ENCODE measurements around the gene ADA.
"Not testable (repeated sequence)": the region's sequence is repeated elsewhere in the genome, so short reads cannot be mapped to it uniquely, and the experiment has no call there.

ADA gene

DNA sequence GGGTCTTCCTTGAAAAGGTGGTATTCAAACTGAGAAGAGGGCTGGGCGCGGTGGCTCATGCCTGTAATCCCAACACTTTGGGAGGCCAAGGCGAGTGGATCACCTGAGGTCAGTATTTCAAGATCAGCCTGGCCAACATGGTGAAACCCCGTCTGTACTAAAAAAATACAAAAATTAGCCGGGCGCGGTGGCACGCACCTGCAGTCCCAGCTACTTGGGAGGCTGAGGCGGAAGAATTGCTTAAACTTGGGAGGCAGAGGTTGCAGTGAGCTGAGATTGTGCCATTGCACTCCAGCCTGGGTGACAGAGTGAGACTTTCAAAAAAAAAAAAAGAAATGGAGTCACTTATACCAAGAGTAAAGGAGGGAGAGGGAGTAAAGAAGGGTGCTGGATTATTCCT is 63.2 kb downstream of the ADA start:
- not testable (repeated sequence) for H3K4me3 ChIP-seq (ENCODE audit: low read depth, low read length); DNase-seq (ENCODE audit: low read depth)

DNA sequence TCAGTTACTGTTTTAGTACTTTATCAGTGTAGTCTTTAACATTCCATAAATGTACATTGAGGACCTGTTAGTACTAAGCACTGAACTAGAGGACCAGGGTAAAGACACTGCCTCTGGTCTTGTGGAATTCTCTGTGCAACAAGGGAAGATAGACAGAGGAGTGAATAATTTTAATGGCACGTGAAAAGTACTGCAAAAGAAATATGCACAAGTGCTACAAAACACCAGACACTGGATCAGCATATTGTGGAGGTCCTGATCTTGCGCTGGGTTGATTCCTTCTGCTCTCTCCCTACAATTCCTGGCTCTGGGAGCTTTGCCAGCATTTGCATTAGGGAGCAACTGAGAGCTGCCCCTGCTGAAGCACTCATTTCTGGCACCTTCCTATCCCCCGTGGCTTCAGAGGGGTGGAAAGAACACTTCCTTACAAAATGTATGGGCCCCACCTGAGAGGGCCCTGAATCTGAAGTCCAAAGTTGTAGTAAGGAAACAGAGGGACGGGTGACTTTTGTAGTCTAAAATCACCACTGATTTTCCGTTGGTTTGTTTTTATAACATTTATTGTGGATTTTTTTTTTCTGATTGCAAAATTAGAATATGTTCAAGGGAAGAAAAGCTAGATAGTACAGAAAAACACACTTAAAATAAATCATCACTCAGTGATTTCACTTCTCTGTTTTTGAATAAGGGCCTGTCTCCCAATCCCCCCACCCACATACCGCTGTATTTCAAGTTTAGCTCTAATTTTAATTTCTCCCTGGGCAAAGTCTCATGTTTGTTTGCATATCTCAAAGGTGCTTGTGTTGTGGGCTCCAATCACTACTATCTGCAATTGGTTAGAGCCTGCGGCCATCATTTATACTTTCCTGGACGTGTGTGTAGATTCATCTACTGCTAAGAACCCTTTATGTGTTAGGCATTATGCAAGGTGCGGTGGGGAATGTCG is 64.2 kb downstream of the ADA start:
- no peak overlapping the region for H3K4me3 ChIP-seq (ENCODE audit: low read depth, low read length)
- DNase-seq (ENCODE audit: low read depth) = no peak

DNA sequence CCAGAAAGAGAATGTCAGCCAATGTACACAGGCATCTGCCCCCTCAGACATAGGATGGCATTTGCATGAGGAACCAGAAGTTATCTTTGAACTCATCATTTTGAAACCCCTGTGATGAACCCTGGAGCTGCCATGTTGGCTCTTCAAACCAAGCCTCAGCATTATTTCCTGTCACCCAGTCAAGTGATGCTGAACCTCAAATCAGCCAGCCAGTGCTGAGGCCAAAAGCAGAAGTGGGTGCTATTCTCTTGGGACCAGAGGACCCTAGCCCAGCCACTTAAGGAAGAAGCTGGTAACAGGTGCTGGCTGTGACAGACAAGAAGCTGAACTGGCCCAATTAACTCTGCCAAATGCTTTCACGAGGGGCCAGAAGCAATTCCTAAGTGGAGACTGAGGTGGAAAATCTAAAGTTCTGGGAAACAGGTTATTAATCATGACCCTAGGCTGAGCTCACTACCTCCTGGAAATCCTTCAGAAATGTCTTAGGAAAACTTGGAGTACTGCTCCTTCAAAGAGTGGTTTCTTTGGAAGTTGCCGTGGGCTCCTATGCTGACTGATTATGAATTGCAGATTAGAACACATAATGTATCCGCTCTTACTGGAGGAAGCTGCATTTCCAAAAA is 65.1 kb downstream of the ADA start:
- no peak for DNase-seq (ENCODE audit: low read depth)
- H3K4me3 ChIP-seq (ENCODE audit: low read depth, low read length) = no peak overlapping the region

DNA sequence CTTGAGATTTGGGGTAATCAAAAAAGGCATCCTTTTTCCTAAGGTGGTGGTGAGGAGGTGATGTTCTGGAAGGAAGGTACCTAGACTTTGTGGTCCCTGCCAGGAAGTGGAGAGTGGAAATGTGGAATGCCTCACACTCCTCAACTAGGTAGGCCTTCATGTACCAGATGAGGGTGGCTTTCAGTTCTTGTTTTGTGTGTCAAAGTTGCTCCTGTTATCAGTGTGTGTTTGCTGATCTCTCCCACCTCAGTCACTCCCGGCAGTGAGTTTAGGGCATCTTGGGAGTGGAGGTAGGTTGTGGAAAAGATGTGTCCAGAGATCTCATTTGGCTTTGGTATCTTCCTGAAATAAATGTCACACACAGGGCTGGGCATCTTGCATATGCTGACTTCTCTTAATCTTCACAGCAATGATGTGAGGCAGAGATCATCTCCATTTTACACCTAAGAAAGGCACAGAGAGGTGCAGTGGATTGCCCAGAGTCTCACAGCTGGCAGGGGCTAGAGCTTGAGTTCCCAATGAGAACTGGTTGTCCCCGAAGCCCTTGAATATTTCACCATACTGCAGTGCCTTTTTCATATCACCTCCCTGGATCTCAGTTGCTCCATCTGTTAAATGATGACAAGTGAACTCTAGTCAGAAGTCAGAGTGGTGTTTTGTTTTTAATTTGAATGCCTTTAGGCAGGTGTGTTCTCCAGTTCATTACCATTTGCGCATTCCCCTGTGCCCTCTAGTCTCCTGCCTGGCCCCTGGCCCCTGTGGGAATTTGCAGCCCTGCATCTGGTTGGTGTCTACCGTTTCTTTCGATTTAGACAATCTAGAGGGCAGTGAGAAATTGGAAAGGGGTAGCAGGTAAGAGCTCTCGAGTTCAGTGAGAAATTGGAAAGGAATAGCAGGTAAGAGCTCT is 66.2 kb downstream of the ADA start:
- DNase-seq (ENCODE audit: low read depth) = no peak
- no peak overlapping the region for H3K4me3 ChIP-seq (ENCODE audit: low read depth, low read length)

DNA sequence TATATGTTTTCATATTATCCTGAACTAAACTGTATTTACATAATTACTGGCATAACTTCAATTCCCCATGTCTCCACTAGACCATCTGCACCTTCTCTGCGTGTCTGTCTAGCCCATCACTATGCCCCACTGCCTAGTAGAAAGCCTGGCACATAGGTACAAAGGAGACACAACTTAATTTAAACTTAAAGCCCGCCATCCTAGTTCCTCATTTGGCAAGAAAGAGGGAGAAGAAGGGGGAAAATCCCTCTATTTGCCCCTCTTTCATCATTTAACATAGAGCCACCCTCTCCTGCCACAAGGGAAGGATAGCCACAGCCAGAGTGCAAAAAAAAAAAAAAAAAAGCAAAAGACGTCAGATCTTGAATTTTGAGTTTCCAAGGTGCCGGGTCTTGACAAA is 67.3 kb downstream of the ADA start:
- H3K4me3 ChIP-seq (ENCODE audit: low read depth, low read length) = peak overlapping the region; percentile 59
- DNase-seq (ENCODE audit: low read depth) = no peak

DNA sequence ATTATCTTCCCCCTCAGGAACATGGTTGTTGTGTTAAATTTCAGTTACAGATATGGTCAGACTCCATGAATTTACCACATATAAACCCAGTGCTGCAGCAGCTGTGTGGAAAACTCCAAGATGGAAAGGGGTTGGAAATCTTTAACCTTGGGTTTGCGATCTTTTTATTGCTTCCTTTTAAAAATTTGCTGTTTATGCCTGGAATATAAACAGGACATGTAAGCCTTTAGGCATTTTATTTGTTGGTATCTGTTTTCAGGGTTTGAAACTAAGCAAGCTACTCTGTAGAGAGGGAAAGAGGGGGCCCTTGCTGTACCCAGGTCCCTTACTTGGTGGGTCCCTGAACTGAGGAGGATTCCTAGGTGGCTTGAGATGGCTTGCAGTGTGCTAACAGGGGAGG is 68.3 kb downstream of the ADA start:
- no peak for DNase-seq (ENCODE audit: low read depth)
- H3K4me3 ChIP-seq (ENCODE audit: low read depth, low read length) = peak overlapping the region; percentile 59

DNA sequence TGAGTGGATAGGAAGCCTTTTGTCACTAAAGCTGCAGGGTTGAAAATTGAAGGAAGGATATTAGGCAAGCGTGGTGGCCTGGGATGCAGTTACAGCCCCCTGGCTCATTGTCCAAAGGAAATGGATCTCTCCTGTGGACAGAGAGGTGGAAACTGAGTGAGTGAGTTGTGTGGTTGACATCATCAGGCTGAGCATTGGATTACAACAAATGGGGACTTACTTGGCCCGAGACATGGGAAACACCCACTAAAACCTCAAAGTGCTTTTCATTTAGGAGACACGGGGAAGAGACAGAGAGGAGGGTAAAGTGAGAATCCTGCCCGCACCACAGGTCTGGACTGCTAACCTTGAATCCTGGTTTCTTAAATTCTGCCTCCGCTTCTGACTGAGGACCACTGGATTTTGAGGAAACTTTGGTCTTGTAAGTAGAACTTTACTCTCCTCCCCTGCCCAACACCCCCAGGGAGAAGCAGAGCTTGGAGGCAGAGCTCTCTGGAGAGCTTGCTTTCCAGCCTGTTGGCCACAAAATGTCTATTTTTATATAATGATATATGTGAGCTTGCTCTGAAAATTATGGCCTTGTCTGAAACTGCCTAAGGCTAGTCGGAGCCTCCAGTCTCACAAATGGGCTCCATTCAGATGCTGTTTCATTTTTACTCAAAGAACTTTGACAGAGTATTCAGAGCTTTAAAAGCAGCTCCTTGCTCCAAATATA is 69.0 kb downstream of the ADA start, which contains the start of gene PKIG:
PKIG (plus strand) TSS at position 269 of the 715 bp plus-strand sequence. CDS start 31,978 bp downstream, outside the sequence.
- peak; percentile 86 for DNase-seq (ENCODE audit: low read depth)
- H3K4me3 ChIP-seq (ENCODE audit: low read depth, low read length) = peak within 1 kb of the TSS; percentile 59

DNA sequence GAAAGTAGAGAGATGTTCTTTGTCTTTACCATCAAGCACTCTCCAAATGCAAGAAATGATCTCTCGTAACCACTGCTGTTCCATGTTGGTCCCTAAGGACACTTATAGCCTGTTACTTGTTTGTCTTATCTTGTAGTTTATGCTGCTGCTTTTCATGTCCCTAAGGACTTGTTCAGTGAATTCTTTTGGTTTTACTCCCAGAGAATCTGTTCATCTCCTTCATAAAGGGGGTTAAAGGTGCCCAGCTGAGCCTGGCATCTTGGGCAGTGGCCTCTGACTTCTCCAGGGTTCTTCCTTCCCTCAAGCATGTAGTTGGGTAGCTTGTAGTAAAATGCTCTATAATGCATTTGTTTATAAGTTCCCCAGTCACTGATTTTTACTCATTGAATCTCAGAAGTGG is 70.0 kb downstream of the ADA start:
- no peak overlapping the region for H3K4me3 ChIP-seq (ENCODE audit: low read depth, low read length)
- DNase-seq (ENCODE audit: low read depth) = no peak

DNA sequence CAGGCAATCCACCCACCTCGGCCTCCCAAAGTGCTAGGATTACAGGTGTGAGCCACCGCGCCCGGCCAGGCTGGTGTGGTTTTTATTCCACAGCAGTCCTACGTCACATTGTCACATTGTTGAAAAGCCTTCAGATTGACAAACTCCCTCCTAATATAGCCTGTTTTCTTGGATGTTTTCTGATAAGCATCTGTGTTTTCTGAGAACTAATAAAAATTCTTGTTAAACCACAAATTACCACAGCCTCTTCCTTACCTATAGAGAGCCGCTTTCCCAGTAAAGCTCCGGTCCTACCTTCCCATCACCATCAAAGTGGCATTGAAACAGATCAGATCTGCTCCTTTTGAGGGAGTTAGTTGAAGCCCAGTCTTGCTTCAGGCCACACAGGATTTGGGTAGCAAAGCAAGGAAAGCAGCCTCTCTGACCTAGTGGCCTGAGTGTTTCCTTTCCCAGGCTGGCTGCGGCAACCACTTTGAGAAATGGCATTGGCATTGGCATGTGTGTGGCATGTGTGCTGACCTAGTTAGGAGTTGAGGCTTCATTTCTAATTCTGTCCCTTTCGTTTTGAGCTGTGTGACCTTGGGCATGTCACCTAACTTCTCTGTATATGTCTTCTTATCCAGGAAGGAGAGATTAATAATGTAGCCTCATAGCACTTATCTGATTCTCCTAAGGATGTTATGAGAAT is 70.8 kb downstream of the ADA start:
- DNase-seq (ENCODE audit: low read depth) = no peak
- no peak overlapping the region for H3K4me3 ChIP-seq (ENCODE audit: low read depth, low read length)

DNA sequence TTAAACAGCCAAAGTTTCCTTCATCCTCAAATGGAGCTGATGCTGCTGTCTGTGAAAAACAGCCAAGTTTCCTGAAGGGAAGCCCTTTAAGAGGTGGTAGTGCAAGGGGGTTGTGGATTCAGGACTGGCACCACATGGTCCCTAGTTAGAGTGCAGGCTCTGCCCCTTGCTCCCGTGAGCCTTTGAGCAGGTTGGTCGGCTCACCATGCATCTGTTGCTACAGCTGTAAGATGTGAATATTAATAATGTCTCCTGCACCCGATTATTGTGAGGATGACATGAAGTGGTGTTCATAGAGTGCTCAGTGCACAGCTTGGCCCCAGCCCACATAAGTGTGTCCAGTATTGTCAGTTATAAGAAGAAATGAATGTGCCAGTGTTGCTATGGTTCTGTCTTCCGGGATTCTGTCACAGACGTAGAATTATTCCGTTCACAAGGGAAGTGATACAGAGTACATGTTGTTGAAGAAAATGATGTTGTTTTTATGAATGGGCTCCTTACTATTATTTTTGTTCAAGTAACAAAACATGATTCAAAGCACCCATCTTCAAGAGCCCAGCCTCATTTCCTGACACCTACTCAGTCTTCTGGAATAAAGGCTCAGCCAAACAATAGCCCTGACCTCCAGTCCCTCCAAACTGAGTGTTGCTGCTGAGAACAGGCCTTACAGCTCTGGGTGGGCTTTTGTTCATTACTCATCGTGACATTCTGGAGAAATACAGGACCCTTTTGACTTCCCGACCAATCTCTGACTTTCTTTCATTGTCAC is 72.0 kb downstream of the ADA start:
- H3K4me3 ChIP-seq (ENCODE audit: low read depth, low read length) = no peak overlapping the region
- no peak for DNase-seq (ENCODE audit: low read depth)

DNA sequence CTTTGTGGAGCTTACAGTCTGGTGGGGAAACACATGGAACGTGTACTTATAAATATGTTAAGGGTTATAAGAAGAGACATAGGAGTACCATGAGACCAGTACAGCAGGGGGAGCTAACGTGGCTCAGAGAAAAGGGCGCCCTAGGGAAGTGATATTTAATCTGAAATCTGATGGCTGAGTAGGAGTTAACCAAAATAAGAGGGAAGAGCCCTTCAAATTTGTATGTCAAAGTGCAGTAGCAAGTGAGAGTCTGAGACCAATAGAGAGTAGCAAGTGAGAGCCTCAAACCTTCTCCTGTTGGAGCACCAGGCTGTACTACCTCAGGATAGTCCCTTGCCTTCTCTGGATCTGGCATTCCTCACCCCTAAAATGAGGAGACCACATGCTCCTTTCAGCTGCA is 75.2 kb downstream of the ADA start:
- no peak overlapping the region for H3K4me3 ChIP-seq (ENCODE audit: low read depth, low read length)
- DNase-seq (ENCODE audit: low read depth) = peak; percentile 42

DNA sequence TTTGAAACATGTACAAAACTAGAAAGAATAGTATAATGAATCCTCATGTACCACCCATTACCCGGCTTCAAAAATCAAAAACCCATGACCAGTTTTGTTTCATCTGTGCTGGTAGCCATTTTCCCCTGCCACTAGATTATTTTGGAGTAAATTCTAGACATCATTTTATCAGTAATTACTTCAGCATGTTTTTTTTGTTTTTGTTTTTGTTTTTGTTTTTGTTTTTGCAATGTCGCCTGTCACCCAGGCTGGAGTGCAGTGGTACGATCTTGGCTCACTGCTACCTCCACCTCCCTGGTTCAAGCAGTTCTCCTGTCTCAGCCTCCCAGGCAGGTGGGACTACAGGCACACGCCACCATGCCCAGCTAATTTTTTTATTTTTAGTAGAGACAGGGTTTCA is 77.1 kb downstream of the ADA start:
- no peak for DNase-seq (ENCODE audit: low read depth)
- H3K4me3 ChIP-seq (ENCODE audit: low read depth, low read length) = no peak overlapping the region

DNA sequence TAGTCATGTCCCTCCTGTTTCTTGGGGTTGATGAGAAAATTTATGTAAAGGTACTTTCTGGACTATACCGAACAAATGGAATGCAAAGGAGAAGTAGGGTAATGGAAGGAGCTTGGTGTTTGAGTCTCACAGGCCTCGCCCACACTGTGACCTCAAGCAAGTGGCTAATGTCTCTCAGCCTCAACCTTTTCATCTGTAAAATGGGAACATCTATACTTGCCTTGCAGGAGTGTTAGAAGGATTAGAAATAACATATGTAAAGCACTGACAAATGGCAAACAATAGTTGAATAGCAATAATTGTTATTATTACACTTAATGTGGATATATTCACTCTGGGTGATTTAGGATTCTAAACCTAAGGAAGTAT is 78.0 kb downstream of the ADA start:
- DNase-seq (ENCODE audit: low read depth) = no peak

DNA sequence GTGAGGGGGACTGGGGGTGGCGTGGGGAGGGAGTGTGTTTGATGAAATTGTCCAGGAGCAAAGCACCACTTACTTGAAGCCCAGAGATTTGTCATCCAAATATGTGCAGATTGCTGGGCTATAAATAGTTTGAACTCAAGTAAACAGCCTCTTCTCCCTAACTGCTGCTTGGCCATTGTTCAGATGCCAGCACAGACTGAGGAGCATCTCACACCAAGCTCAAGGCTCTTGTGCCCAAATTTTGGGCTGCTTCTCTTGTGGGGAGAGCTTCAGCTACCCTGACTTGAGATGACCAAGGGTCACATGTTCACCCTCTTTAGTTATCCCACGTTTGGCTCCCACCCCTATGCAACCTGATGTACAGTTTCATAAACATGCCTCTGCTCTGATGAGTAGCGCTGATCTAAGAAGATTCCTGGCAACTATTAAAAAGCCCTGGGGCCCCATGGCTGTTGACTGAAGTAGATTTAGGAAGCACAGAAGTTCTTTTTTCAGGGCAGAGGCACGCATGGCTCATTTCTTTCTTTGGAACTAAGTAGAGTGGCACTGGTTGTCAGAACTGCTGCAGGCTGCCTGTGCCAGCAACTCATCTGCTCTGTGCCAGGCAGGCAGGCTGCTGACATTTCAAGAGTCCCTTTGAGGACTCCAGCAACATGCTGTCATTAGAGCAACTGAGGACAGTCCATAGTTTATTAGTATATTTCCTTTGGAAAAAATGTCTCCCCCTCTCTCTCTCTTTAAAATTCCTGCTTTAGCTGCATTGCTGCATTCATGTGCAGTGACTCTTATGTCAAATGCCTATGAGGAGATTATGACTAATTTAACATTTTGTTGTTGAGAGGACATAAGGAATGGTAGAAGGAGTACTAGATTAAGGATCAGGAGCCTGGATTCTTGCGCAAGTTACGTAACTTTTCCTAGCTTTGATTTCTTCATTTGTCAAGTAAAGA is 78.7 kb downstream of the ADA start:
- H3K4me3 ChIP-seq (ENCODE audit: low read depth, low read length) = peak overlapping the region; percentile 6
- DNase-seq (ENCODE audit: low read depth) = peak; percentile 73

More for the DNA sequence above, 78.0 kb downstream of the ADA start:
- no peak overlapping the region for H3K4me3 ChIP-seq (ENCODE audit: low read depth, low read length)

DNA sequence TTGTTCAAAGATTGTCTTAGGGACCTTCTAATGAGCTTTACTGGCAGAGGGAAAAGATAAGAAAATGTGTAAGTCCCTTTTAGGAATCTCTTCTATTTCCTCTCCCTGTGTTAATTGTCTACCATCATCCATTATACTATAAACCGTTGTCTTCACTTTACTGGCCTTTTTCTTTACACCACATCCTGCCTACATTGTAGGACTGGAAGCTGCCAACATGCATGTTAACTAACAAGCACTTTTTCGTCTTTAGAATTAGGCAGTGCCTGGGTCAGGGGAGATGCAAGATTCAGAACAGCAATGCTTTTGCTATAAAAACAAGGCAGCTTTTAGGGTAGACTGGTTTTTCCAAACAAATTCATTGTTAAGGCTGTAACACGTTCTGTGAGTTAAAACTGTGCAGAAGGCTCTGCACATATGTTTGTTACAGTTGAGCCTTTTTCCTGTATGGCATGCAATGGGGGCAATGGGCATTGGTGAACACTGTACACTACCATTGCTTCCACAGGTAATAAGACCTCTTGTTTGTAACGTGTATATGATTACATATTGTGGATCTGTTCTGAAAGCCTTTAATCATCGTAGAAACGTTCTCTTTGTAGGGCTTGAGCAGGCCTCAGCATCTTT is 80.0 kb downstream of the ADA start:
- no peak for DNase-seq (ENCODE audit: low read depth)
- H3K4me3 ChIP-seq (ENCODE audit: low read depth, low read length) = no peak overlapping the region

DNA sequence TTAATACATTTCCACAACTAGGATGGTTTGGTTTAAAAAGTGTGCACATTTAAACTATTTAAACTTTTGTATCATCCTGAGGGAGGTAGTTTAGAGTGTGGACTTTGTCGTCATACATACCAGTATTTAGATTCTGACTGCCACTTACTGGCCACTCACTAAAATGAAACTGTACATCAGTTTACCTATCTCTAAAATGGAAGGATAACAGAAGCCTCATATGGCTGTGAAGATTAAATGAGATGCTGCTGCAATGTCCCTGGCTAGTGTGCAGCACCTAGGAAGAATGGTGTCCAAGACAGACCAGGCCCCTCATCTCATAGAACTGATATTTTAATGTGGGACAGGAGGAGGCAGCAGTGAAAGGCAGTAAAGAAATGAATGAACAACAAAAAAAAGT is 81.1 kb downstream of the ADA start:
- no peak for DNase-seq (ENCODE audit: low read depth)
- no peak overlapping the region for H3K4me3 ChIP-seq (ENCODE audit: low read depth, low read length)
